Activated CD8-positive, alpha-beta T cell treated with anti-CD3 and anti-CD28 coated beads for 36 hours (primary cell): ENCODE data around the gene PON2. TPM values are rescaled to one million over a fixed set of nuclear protein-coding genes. Genes with fewer than 3 reads are reported as not detected.
"Not testable (repeated sequence)": the region's sequence is repeated elsewhere in the genome, so short reads cannot be mapped to it uniquely, and the experiment has no call there.

ENCODE experiments used
- ATAC-seq: fragments of 200-7000 bp; cut with Tn5 transposase; one replicate; pipeline ENCODE4 v1.10.0; 2021; ENCODE audit warnings: mild to moderate bottlenecking, moderate library complexity
- CTCF ChIA-PET: fragments of 350-600 bp; sonication (Branson Sonifier 250); formaldehyde crosslinking; loops from one replicate; lab custom pipeline; 2021; ENCODE audit warnings: antibody characterized with exemption; lab: Charles Lee
- POLR2A ChIA-PET: fragments of 350-600 bp; sonication (Branson Sonifier 250); formaldehyde crosslinking; loops from one replicate; lab custom pipeline; 2021; ENCODE audit warnings: antibody characterized with exemption; lab: Charles Lee
- DNase-seq: peaks from one replicate; pipeline ENCODE4 v3.0.0-alpha.2; 2020
- H3K27ac Mint-ChIP-seq: one replicate; pipeline ENCODE4 v1.8.0; 2021; ENCODE audit warnings: mild to moderate bottlenecking, mixed read lengths
- H3K27me3 Mint-ChIP-seq: one replicate; pipeline ENCODE4 v1.8.0; 2021; ENCODE audit warnings: mixed read lengths
- H3K36me3 Mint-ChIP-seq: one replicate; pipeline ENCODE4 v1.8.0; 2021; ENCODE audit warnings: low read depth, mixed read lengths
- H3K4me1 Mint-ChIP-seq: one replicate; pipeline ENCODE4 v1.8.0; 2021; ENCODE audit warnings: low read depth, mixed read lengths
- H3K4me3 Mint-ChIP-seq: one replicate; pipeline ENCODE4 v1.8.0; 2021; ENCODE audit warnings: mild to moderate bottlenecking, moderate library complexity, mixed read lengths
- H3K9me3 Mint-ChIP-seq: one replicate; pipeline ENCODE4 v1.8.0; 2021; ENCODE audit warnings: mixed read lengths
- CTCF ChIP-seq: fragments of 200-600 bp; IDR thresholded peaks from one replicate; pipeline ENCODE4 v1.8.0; 2022; ENCODE audit warnings: antibody characterized with exemption, mild to moderate bottlenecking
- intact Hi-C: fragments of 100-400 bp; cut with micrococcal nuclease; formaldehyde crosslinking; loops from one replicate; pipeline ENCODE4 v1.10.0; 2022
- total RNA-seq, 2 experiments: library from RNA; stranded (reverse); gene quantifications; one replicate each; pipeline ENCODE4 v1.2.3, GENCODE V29; 2021

Gene PON2
- total RNA-seq, 2 experiments from 2014 or later = 3.5 to 3.7 TPM

- peaks cover 35% of the 10 kb centered on the region for H3K27me3 Mint-ChIP-seq
- POLR2A ChIA-PET = no interaction called here
- H3K9me3 Mint-ChIP-seq = no peaks in the 10 kb centered on the region
- H3K27ac Mint-ChIP-seq = no peak within 1 kb of the TSS
- H3K36me3 Mint-ChIP-seq = no peaks in the 10 kb centered on the region
- peaks cover 3% of the 10 kb centered on the region for H3K4me1 Mint-ChIP-seq
- ATAC-seq (peak; percentile 92), DNase-seq (peak; percentile 42)
- CTCF ChIA-PET = interaction anchor here (0.6 to 4.9 kb wide), 12 partner anchors 10 to 294 kb away, joined by 3 to 36 read pairs (median 4); no protein-coding TSS in a partner anchor
- intact Hi-C loops = no loop called here
- peak within 1 kb of the TSS; percentile 62 for H3K4me3 Mint-ChIP-seq
- peak; percentile 34 for TF ChIP-seq CTCF
These were observed 38.4 kb downstream of the PON2 start, which contains the start of gene PON3 for GRCh38 chr7:95396136-95397032. Gene PON3, minus strand, starts transcription at chr7:95396375. Its CDS starts 25 bp downstream, at chr7:95396350.

DNA sequence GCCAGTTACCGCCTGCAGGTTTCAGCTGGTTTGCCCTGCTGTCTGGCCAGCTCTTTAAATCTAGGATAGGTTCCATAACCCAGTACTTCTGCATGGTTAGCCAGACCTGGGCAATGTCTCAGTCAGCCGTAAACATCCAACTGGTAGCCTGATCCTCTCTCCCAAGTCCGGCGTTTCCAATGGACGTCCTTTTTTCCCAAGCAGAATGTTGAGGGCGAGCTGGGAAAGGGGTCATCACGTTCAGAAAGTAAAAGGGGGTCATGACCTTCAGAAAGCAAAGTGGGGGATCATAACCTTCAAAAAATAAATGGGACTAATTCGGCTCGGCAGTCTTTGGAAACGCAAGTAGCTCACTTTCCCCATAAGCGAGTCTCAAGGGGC, 39.1 kb downstream of the PON2 start:
- DNase-seq (no peak), ATAC-seq (no peak)
- no peak overlapping the region for H3K27ac Mint-ChIP-seq
- peak overlapping the region; percentile 62 for H3K4me3 Mint-ChIP-seq
- H3K9me3 Mint-ChIP-seq = no peaks in the 10 kb centered on the region
- no peaks in the 10 kb centered on the region for H3K36me3 Mint-ChIP-seq
- H3K27me3 Mint-ChIP-seq = peaks cover 35% of the 10 kb centered on the region
- H3K4me1 Mint-ChIP-seq = peaks cover 3% of the 10 kb centered on the region
- CTCF ChIA-PET = interaction anchor here (0.8 to 4.9 kb wide), 11 partner anchors 11 to 295 kb away, joined by 3 to 36 read pairs (median 4); no protein-coding TSS in a partner anchor
- TF ChIP-seq CTCF = no peak
- POLR2A ChIA-PET = no interaction called here
- intact Hi-C loops = no loop called here

- no peak overlapping the region for H3K27ac Mint-ChIP-seq
- peaks cover 33% of the 10 kb centered on the region for H3K27me3 Mint-ChIP-seq
- ATAC-seq = no peak
- ChIA-PET POLR2A (no interaction called here), CTCF (interaction anchor here (3.6 to 4.9 kb wide), 2 partner anchors 12 to 83 kb away, joined by 21 to 36 read pairs; no protein-coding TSS in a partner anchor)
- H3K4me1 Mint-ChIP-seq = peaks cover 3% of the 10 kb centered on the region
- no peak for DNase-seq
- H3K4me3 Mint-ChIP-seq = no peak overlapping the region
- intact Hi-C loops = no loop called here
- H3K9me3 Mint-ChIP-seq = no peaks in the 10 kb centered on the region
- TF ChIP-seq CTCF = no peak
- H3K36me3 Mint-ChIP-seq = no peaks in the 10 kb centered on the region
These were observed 40.5 kb downstream of the PON2 start for GRCh38 chr7:95394370-95394769.

DNA sequence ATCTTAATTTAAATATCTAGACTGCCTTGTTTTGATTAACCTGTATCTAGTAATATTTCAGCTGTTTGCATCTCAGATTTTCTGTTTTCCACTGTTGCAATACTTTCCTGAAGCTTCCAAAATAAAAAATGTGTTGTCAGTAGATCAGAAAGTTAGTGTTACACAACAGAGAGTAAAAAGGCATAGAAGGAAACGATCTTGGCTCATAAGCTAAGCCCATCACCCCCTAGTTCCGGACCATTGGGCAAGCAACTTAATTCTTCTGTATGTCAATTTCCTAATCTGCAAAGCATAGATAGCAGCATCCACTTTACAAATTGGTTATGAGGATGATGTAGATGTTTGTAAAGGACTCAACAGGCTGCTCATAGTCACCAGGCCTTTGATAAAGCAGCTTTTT, 43.1 kb downstream of the PON2 start:
- Mint-ChIP-seq H3K9me3 (no peaks in the 10 kb centered on the region), H3K27me3 (peaks cover 24% of the 10 kb centered on the region), H3K4me3 (no peak overlapping the region), H3K36me3 (no peaks in the 10 kb centered on the region), H3K4me1 (peaks cover 3% of the 10 kb centered on the region), H3K27ac (no peak overlapping the region)
- CTCF ChIA-PET = no interaction called here
- ATAC-seq (no peak), DNase-seq (no peak)
- intact Hi-C loops = no loop called here
- POLR2A ChIA-PET = no interaction called here
- TF ChIP-seq CTCF = no peak

DNA sequence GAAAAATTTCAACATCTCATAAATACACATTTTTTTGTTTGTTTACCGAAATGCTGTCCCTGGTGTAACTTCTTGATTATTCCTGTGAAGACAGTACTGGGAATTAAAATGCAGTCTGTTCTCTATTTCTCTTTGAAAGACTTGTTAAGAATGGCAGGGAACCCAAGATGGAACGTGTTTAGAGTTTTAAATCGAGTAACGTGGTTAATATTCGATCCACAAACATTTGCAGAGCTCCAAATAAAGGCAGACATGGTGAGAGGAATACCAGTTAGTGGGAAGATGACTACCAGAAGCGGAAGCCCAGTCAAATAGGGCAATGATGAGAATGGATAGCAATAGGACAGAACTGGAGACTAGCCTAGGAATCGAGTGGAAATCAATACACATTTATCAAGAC, 45.3 kb downstream of the PON2 start:
- Mint-ChIP-seq H3K4me1 (no peaks in the 10 kb centered on the region), H3K36me3 (no peaks in the 10 kb centered on the region), H3K27me3 (peaks cover 14% of the 10 kb centered on the region), H3K4me3 (no peak overlapping the region), H3K27ac (no peak overlapping the region), H3K9me3 (no peaks in the 10 kb centered on the region)
- ChIA-PET CTCF (interaction anchor here (0.9 kb wide), 1 partner anchor 29 kb away, joined by 3 read pairs; no protein-coding TSS in a partner anchor), POLR2A (interaction anchor here (1.4 kb wide), 1 partner anchor 87 kb away, joined by 3 read pairs; no protein-coding TSS in a partner anchor)
- TF ChIP-seq CTCF = no peak
- DNase-seq = no peak
- intact Hi-C loops = no loop called here
- no peak for ATAC-seq

GRCh38 chr7:95379457-95379856, 55.4 kb downstream of the PON2 start:
- H3K27me3 Mint-ChIP-seq = peaks cover 15% of the 10 kb centered on the region
- ATAC-seq, H3K4me3 Mint-ChIP-seq, DNase-seq, H3K36me3 Mint-ChIP-seq, H3K9me3 Mint-ChIP-seq, CTCF ChIA-PET, intact Hi-C loops, POLR2A ChIA-PET, H3K27ac Mint-ChIP-seq, H3K4me1 Mint-ChIP-seq: not testable (repeated sequence)
